Measurements from ENCODE around the gene OR52K1. TPM values are rescaled to one million over a fixed set of nuclear protein-coding genes. Genes with fewer than 3 reads are reported as not detected.

OR52K1 gene
- total RNA-seq, 1 experiment from 2014 or later = not detected

DNA sequence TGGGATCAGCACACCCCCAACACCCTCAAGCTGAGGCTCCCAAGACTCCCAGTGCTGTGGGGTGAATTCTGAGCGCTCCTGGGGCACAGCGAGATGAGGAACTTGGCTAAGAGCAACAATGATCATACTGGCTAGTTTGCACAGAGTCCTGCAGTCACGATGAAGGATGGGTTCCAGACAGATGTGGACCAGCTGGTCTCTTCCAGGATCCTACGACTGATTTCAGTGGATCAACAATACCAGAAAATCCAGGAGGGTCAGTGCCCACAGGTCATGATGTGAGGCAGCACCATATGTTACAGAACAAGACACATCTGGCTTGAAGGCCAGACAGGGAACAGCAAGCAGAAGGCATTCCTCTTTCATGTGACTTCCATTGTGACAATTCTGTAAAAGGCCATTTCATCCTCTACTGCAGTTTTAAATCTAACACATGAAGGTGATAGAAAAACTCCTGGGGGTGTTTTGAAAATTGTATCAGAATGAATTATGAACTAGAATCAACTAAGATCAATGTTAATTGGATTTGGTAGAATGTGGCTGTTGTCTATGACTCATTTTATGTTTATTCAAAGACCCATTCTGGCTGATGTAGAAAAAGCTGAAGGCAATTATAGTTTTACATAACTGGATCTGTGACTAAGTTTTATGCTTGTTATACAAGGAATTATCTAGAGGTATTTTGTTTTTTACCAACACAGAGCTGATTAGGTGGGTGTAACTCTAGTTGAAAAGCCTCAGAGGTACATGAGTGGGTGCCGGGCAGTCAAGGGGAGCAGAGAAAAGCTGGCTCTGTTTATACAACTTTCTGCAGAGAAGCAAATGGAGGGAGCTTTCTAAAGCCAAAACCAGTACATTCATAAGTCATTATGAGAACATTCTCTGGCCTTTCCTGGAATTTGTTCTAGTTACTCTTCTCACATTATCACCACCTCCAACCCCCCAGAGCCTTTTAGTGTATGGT is 29.1 kb downstream of the OR52K1 start:
- Mint-ChIP-seq H3K27ac (ENCODE audit: unreplicated experiment) (no peak overlapping the region), H3K36me3 (ENCODE audit: insufficient read depth, unreplicated experiment) (no peaks in the 10 kb centered on the region), H3K4me1 (ENCODE audit: low read depth, unreplicated experiment) (no peaks in the 10 kb centered on the region), H3K9me3 (ENCODE audit: unreplicated experiment) (no peaks in the 10 kb centered on the region), H3K4me3 (ENCODE audit: unreplicated experiment) (no peak overlapping the region), H3K27me3 (ENCODE audit: insufficient read depth, unreplicated experiment) (peaks cover 19% of the 10 kb centered on the region)
- TF ChIP-seq CTCF (IDR thresholded peaks at IDR 0.05; ENCODE audit: insufficient read depth in 1 of 2, low read depth in 1 of 2, low read length in 1 of 2, severe bottlenecking in 1 of 2, unreplicated experiment in 1 of 2) = no peak
- intact Hi-C loops (cut with micrococcal nuclease; ENCODE audit: unreplicated experiment) = no loop called here
- Histone ChIP-seq H3K4me3 (ENCODE audit: low read depth, low read length) (no peak overlapping the region), H3K27me3 (replicated peaks; ENCODE audit: control insufficient read depth, insufficient read depth, low read length) (no peaks in the 10 kb centered on the region), H3K4me1 (no peaks in the 10 kb centered on the region), H3K36me3 (ENCODE audit: control insufficient read depth, insufficient read depth, low read length) (no peaks in the 10 kb centered on the region), H3K9me3 (no peaks in the 10 kb centered on the region)
- ChIA-PET POLR2A (no interaction called here), CTCF (no interaction called here)
- DNase-seq = no peak
- no TSS peak for BruUV-seq (replicated peaks)

DNA sequence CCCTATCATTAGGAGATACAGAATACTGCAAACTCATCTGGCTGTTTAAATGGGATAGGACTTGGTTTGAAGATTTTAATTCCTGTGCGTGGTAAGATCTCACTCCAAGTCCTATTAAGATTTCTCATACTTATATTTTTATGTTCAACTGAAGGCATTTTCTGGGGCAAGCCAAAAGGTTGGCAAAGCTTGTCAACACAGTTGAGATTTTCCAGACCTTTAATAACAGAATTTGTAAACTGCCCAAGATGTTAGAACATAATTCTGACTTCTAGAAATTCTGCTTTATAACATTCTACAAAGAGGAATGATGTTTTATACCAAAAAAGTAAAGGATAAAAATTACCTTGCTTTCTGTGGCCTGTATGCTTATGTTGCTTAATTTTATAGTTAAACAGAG is 31.8 kb downstream of the OR52K1 start:
- H3K36me3 ChIP-seq (ENCODE audit: control insufficient read depth, insufficient read depth, low read length) = no peaks in the 10 kb centered on the region
- DNase-seq = no peak
- H3K9me3 ChIP-seq = no peaks in the 10 kb centered on the region
- CTCF ChIA-PET = no interaction called here
- TF ChIP-seq CTCF (IDR thresholded peaks at IDR 0.05; ENCODE audit: insufficient read depth in 1 of 2, low read depth in 1 of 2, low read length in 1 of 2, severe bottlenecking in 1 of 2, unreplicated experiment in 1 of 2) = no peak
- peaks cover 9% of the 10 kb centered on the region for H3K27me3 Mint-ChIP-seq (ENCODE audit: insufficient read depth, unreplicated experiment)
- no peaks in the 10 kb centered on the region for H3K4me1 ChIP-seq
- no TSS peak for BruUV-seq (replicated peaks)
- intact Hi-C loops (cut with micrococcal nuclease; ENCODE audit: unreplicated experiment) = no loop called here
- no peaks in the 10 kb centered on the region for H3K9me3 Mint-ChIP-seq (ENCODE audit: unreplicated experiment)
- no peaks in the 10 kb centered on the region for H3K36me3 Mint-ChIP-seq (ENCODE audit: insufficient read depth, unreplicated experiment)
- H3K27ac Mint-ChIP-seq (ENCODE audit: unreplicated experiment) = no peak overlapping the region
- no peak overlapping the region for H3K4me3 Mint-ChIP-seq (ENCODE audit: unreplicated experiment)
- no peaks in the 10 kb centered on the region for H3K27me3 ChIP-seq (replicated peaks; ENCODE audit: control insufficient read depth, insufficient read depth, low read length)
- POLR2A ChIA-PET = no interaction called here
- H3K4me1 Mint-ChIP-seq (ENCODE audit: low read depth, unreplicated experiment) = no peaks in the 10 kb centered on the region
- no peak overlapping the region for H3K4me3 ChIP-seq (ENCODE audit: low read depth, low read length)

GRCh38 chr11:4522339-4522738 is 39.9 kb downstream of the OR52K1 start:
- DNase-seq = no peak
- TF ChIP-seq CTCF (IDR thresholded peaks at IDR 0.05; ENCODE audit: insufficient read depth in 1 of 2, low read depth in 1 of 2, low read length in 1 of 2, severe bottlenecking in 1 of 2, unreplicated experiment in 1 of 2) = no peak
- Histone ChIP-seq H3K9me3 (no peaks in the 10 kb centered on the region), H3K4me3 (ENCODE audit: low read depth, low read length) (no peak overlapping the region), H3K27me3 (replicated peaks; ENCODE audit: control insufficient read depth, insufficient read depth, low read length) (no peaks in the 10 kb centered on the region), H3K4me1 (no peaks in the 10 kb centered on the region), H3K36me3 (ENCODE audit: control insufficient read depth, insufficient read depth, low read length) (no peaks in the 10 kb centered on the region)
- CTCF ChIA-PET = no interaction called here
- no TSS peak for BruUV-seq (replicated peaks)
- no peaks in the 10 kb centered on the region for H3K36me3 Mint-ChIP-seq (ENCODE audit: insufficient read depth, unreplicated experiment)
- H3K4me1 Mint-ChIP-seq (ENCODE audit: low read depth, unreplicated experiment) = no peaks in the 10 kb centered on the region
- POLR2A ChIA-PET = no interaction called here
- intact Hi-C loops (cut with micrococcal nuclease; ENCODE audit: unreplicated experiment) = no loop called here
- peaks cover 14% of the 10 kb centered on the region for H3K27me3 Mint-ChIP-seq (ENCODE audit: insufficient read depth, unreplicated experiment)
- H3K4me3 Mint-ChIP-seq (ENCODE audit: unreplicated experiment) = no peak overlapping the region
- H3K27ac Mint-ChIP-seq (ENCODE audit: unreplicated experiment) = no peak overlapping the region
- H3K9me3 Mint-ChIP-seq (ENCODE audit: unreplicated experiment) = no peaks in the 10 kb centered on the region
